Measurements from ENCODE around the gene RNGTT.

DNA sequence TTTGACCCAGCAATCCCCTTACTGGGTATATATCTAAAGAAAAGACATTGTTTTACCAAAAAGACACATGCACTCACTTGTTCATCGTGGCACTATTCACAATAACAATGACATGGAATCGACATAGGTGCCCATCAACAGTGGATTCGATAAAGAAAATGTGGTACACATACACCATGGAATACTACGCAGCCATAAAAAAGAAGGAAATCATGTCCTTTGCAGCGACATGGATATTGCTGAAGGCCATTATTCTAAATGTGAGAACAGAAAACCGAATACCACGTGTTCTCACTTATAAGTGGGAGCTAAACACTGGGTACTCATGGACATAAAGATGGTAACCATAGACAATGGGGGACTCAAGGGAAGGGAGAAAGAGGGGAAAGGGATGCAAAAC, 222.3 kb downstream of the RNGTT start:
- TF ChIP-seq, protein P1, sequence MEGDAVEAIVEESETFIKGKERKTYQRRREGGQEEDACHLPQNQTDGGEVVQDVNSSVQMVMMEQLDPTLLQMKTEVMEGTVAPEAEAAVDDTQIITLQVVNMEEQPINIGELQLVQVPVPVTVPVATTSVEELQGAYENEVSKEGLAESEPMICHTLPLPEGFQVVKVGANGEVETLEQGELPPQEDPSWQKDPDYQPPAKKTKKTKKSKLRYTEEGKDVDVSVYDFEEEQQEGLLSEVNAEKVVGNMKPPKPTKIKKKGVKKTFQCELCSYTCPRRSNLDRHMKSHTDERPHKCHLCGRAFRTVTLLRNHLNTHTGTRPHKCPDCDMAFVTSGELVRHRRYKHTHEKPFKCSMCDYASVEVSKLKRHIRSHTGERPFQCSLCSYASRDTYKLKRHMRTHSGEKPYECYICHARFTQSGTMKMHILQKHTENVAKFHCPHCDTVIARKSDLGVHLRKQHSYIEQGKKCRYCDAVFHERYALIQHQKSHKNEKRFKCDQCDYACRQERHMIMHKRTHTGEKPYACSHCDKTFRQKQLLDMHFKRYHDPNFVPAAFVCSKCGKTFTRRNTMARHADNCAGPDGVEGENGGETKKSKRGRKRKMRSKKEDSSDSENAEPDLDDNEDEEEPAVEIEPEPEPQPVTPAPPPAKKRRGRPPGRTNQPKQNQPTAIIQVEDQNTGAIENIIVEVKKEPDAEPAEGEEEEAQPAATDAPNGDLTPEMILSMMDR (IDR thresholded peaks at IDR 0.05; ENCODE audit: low read depth, low read length) = no peak
- TF ChIP-seq POLR2A (IDR thresholded peaks at IDR 0.05; ENCODE audit: extremely low read depth, insufficient read length) (no peak), MYC (IDR thresholded peaks at IDR 0.05; ENCODE audit: low read depth, low read length) (no peak)

Measured in NB4 (cell line).